Stimulated activated CD8-positive, alpha-beta memory T cell treated with anti-CD3 and anti-CD28 coated beads, Interleukin-12 subunit alpha, Interleukin-12 subunit beta, amount 100 ng/mL, for 1 hour (primary cell): ENCODE measurements around the gene RPL10.

Experiments used
- DNase-seq: peaks from one replicate; pipeline ENCODE4 v3.0.0-alpha.2; 2020; ENCODE audit warnings: low read depth

RPL10 gene

DNA sequence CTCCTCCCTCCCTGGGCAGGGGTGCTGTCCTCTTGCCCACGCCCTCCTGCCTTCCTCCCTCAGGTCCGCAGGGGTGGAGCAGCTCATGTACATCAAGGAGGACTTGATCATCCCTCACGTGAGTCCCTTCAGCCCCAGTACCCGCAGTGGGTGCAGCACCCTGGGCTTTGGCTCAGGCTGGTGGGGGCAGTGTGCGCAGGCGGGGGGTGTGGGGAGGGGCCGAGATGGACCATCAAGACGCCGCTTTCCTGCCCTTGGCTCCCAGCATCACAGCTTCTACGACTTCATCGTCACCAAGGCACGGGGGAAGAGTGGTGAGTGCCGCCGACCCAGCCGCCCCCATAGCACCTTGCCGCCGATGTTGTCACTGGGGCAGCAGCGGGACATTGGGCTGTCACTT, 51.4 kb downstream of the RPL10 start:
- DNase-seq: no peak

DNA sequence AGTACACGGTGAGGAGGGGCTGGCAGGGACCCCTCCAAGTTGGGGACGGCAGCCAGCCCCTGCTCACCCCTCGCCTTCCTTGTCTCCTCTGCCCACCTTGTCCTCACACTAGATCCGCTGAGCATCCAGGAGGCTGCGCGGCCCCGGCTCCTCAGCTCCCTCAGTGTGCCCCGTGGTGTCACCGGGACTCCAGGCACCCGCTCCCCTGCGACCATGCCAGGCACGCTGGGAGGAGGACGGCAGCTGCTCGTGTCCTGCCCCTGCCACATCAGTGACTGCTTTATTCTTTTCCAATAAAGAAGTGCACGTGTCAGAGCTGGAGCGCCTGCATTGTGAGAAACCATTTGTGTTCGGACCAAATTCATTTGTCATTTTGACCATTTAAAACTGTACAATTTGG, 52.1 kb downstream of the RPL10 start:
- DNase-seq: no peak
